OCI-LY7 (cell line): Measurements from ENCODE around the gene NBEAL2. TPM values are rescaled to one million over a fixed set of nuclear protein-coding genes. Genes with fewer than 3 reads are reported as not detected.

Experiments used
- BruUV-seq: library from RNA; stranded (reverse); fragments of 400-500 nt; replicated peaks from 2 replicates; lab custom pipeline; 2021; lab: Mats Ljungman, UMichigan
- CTCF ChIA-PET: fragments of 300-600 bp; sonication (Branson Sonifier 250); formaldehyde crosslinking; loops from one replicate; lab custom pipeline; 2022; ENCODE audit warnings: antibody characterized with exemption; ENCODE audit not compliant: unreplicated experiment; lab: Charles Lee
- POLR2A ChIA-PET: fragments of 300-600 bp; sonication (Branson Sonifier 250); formaldehyde crosslinking; loops from one replicate; lab custom pipeline; 2022; ENCODE audit warnings: antibody characterized with exemption; lab: Charles Lee
- DNase-seq: peaks from one replicate; pipeline ENCODE4 v3.0.0-alpha.2; 2015; ENCODE audit warnings: low spot score
- H2AFZ ChIP-seq: fragments of 200-600 bp; sonication (generic), shearing (Covaris generic); 2 replicates; pipeline ENCODE4 v1.6.1; 2014; ENCODE audit warnings: mild to moderate bottlenecking, antibody characterized with exemption, low read length, moderate library complexity
- H3K27ac ChIP-seq: fragments of 200-600 bp; sonication (generic); 2 replicates; pipeline ENCODE4 v1.5.1; 2014; ENCODE audit warnings: mixed run types, low read depth, mild to moderate bottlenecking, moderate library complexity, low read length, inconsistent platforms; ENCODE audit not compliant: poor library complexity, severe bottlenecking
- H3K36me3 ChIP-seq: fragments of 200-600 bp; sonication (generic); 2 replicates; pipeline ENCODE4 v1.6.1; 2014; ENCODE audit warnings: mild to moderate bottlenecking, antibody characterized with exemption, low read length, moderate library complexity, mixed read lengths; ENCODE audit not compliant: insufficient read depth
- H3K4me1 ChIP-seq: fragments of 200-600 bp; sonication (generic); 2 replicates; pipeline ENCODE4 v1.5.1; 2014; ENCODE audit warnings: mild to moderate bottlenecking, low read length; ENCODE audit not compliant: insufficient read depth, poor library complexity, severe bottlenecking
- H3K4me2 ChIP-seq: fragments of 200-600 bp; sonication (generic); 2 replicates; pipeline ENCODE4 v1.6.1; 2014; ENCODE audit warnings: mild to moderate bottlenecking, low read length
- H3K4me3 ChIP-seq: fragments of 200-600 bp; sonication (generic); 2 replicates; pipeline ENCODE4 v1.5.1; 2014; ENCODE audit warnings: mild to moderate bottlenecking, low read depth, low read length; ENCODE audit not compliant: poor library complexity, severe bottlenecking
- H3K79me2 ChIP-seq: fragments of 200-600 bp; sonication (generic); 2 replicates; pipeline ENCODE4 v1.6.1; 2016; ENCODE audit warnings: low read depth, mild to moderate bottlenecking, low read length, moderate library complexity, mixed read lengths; ENCODE audit not compliant: insufficient read depth
- H3K9me2 ChIP-seq: fragments of 200-600 bp; sonication (generic); 2 replicates; pipeline ENCODE4 v1.6.1; 2016; ENCODE audit warnings: mild to moderate bottlenecking, low read length, mixed read lengths; ENCODE audit not compliant: insufficient read depth
- H3K9me3 ChIP-seq: fragments of 200-600 bp; sonication (generic); 2 replicates; pipeline ENCODE4 v1.6.1; 2014; ENCODE audit warnings: mild to moderate bottlenecking, mixed run types, low read length, mixed read lengths
- H4K20me1 ChIP-seq: fragments of 200-600 bp; sonication (generic); 2 replicates; pipeline ENCODE4 v1.6.1; 2014; ENCODE audit warnings: mild to moderate bottlenecking, antibody characterized with exemption, low read length, moderate library complexity, mixed read lengths; ENCODE audit not compliant: insufficient read depth
- EZH2phosphoT487 ChIP-seq: fragments of 200-600 bp; sonication (generic); IDR thresholded peaks from 2 replicates; pipeline ENCODE4 v1.6.1; 2018; ENCODE audit warnings: low read depth, borderline replicate concordance, mild to moderate bottlenecking, mixed run types, antibody characterized with exemption, low read length, moderate library complexity, mixed read lengths
- intact Hi-C: fragments of 100-400 bp; cut with micrococcal nuclease; formaldehyde crosslinking; loops from one replicate; pipeline ENCODE4 v1.10.0; 2022; ENCODE audit not compliant: unreplicated experiment
- total RNA-seq, 2 experiments: library from RNA; depleted of rRNA in 1 of 2; stranded (reverse); fragments of >200 nt in 1 of 2; shearing (Covaris generic) in 1 of 2; gene quantifications; 2 replicates each; pipeline ENCODE4 v1.2.3, GENCODE V29; 2014 to 2022
- TF ChIP-seq, protein P1 (sequence below): fragments of 200-600 bp; sonication (generic); conservative IDR thresholded peaks from 2 replicates; pipeline ENCODE4 v1.5.1; 2014; ENCODE audit warnings: mild to moderate bottlenecking, antibody characterized with exemption, low read length, moderate library complexity, mixed read lengths

Gene NBEAL2
- total RNA-seq, 2 experiments from 2014 or later = 74.9 to 149 TPM

DNA sequence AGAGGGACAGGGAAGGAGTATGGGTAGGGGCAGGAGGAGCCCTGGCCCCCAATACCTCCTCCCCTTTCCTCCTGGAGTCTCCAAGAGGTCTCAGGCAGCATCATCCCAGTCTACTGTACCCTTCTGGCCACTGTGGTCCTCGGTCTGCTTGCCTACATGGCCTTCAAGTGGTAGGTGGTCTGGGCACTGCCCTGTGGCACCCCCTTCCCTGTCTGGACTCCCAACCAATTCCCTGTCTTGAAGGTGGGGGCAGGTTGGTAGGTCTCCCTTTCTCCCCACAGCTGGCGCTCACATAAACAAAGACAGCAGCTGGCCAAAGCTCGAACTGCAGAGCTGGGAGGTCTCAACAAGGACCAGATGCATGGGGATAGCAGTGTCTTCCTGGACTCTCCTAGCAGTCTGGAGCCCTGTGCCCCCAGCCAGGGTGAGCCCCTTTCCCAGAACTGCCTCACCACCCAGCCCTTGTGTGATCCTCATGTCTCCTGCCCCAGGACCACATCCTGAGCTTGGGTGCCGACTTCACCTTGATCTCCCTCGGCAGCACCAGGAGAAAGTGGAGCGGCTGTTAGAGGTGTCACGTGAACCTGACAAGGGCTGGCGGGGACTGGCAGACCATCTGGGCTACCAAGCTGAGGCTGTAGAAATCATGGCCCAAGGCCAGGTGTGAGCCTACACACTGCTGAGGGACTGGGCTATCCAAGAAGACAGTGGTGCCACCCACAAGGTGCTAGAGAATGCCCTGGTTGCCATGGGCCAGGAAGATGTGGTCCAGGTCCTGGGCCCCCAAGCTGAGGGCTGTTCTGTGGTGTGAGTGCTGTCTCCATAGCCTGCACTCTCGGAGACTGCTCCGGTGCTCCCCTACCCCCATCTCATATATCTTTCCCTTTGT lies 33.1 kb downstream of the NBEAL2 start:
- H3K36me3 ChIP-seq = peaks cover 69% of the 10 kb centered on the region; the same call in 1 of the 2 replicates
- H3K4me2 ChIP-seq = no peak overlapping the region
- no peak overlapping the region for H3K4me3 ChIP-seq
- ChIA-PET CTCF (no interaction called here), POLR2A (interaction anchor here (1.2 kb wide), 1 partner anchor 8 kb away, joined by 4 read pairs; no protein-coding TSS in a partner anchor)
- H3K9me2 ChIP-seq = no peaks in the 10 kb centered on the region
- no peaks in the 10 kb centered on the region for H3K9me3 ChIP-seq
- TF ChIP-seq, protein P1, sequence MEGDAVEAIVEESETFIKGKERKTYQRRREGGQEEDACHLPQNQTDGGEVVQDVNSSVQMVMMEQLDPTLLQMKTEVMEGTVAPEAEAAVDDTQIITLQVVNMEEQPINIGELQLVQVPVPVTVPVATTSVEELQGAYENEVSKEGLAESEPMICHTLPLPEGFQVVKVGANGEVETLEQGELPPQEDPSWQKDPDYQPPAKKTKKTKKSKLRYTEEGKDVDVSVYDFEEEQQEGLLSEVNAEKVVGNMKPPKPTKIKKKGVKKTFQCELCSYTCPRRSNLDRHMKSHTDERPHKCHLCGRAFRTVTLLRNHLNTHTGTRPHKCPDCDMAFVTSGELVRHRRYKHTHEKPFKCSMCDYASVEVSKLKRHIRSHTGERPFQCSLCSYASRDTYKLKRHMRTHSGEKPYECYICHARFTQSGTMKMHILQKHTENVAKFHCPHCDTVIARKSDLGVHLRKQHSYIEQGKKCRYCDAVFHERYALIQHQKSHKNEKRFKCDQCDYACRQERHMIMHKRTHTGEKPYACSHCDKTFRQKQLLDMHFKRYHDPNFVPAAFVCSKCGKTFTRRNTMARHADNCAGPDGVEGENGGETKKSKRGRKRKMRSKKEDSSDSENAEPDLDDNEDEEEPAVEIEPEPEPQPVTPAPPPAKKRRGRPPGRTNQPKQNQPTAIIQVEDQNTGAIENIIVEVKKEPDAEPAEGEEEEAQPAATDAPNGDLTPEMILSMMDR = no peak
- TF ChIP-seq EZH2phosphoT487 = no peak
- no peaks in the 10 kb centered on the region for H3K79me2 ChIP-seq
- no TSS peak for BruUV-seq
- peaks cover 27% of the 10 kb centered on the region for H3K4me1 ChIP-seq
- H3K27ac ChIP-seq = no peak overlapping the region
- DNase-seq = no peak
- intact Hi-C loops = loop anchor here (10.0 kb wide), 1 partner anchor 308 kb away; the partner anchor contains the start of gene TMIE
- H4K20me1 ChIP-seq = peaks cover 1% of the 10 kb centered on the region; the same call in 1 of the 2 replicates
- no peak overlapping the region for H2AFZ ChIP-seq

DNA sequence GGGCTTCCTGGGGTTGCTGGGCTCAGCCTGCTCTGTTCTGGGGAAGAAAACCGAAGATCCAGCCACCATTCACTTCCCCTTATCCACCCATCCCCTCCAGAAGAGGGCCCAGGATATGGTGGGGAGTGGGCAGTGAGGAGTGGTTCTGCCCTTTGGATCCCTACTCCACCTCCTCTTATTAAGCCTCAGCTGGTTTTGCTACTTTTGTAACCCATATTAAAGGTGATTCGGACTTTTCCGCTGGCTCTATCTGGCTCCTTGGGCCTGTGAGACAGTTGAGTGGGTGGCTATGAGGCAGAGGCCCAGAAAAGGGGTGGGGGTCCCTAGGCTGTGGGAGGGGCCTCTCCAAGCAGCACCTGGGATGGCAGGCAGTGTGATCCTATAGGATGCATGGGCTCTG lies 33.8 kb downstream of the NBEAL2 start:
- H3K79me2 ChIP-seq = no peaks in the 10 kb centered on the region
- no peaks in the 10 kb centered on the region for H3K9me3 ChIP-seq
- peaks cover 34% of the 10 kb centered on the region for H3K4me1 ChIP-seq
- peaks cover 6% of the 10 kb centered on the region; the same call in 1 of the 2 replicates for H4K20me1 ChIP-seq
- ChIA-PET CTCF (no interaction called here), POLR2A (interaction anchor here (1.2 kb wide), 1 partner anchor 7 kb away, joined by 4 read pairs; no protein-coding TSS in a partner anchor)
- DNase-seq = no peak
- no peak overlapping the region for H2AFZ ChIP-seq
- peaks cover 70% of the 10 kb centered on the region; the same call in 1 of the 2 replicates for H3K36me3 ChIP-seq
- no peak overlapping the region for H3K4me3 ChIP-seq
- TF ChIP-seq, protein P1 = no peak
- TF ChIP-seq EZH2phosphoT487 = no peak
- no peak overlapping the region for H3K27ac ChIP-seq
- no peaks in the 10 kb centered on the region for H3K9me2 ChIP-seq
- no peak overlapping the region for H3K4me2 ChIP-seq
- BruUV-seq = no TSS peak
- intact Hi-C loops = loop anchor here (10.0 kb wide), 1 partner anchor 308 kb away; the partner anchor contains the start of gene TMIE
